Endometrial microvascular endothelial cells (primary cell): Measurements from ENCODE around the gene RLN3. TPM values are rescaled to one million over a fixed set of nuclear protein-coding genes. Genes with fewer than 3 reads are reported as not detected.
"Not testable (repeated sequence)": the region's sequence is repeated elsewhere in the genome, so short reads cannot be mapped to it uniquely, and the experiment has no call there.

Experiments used
- in situ Hi-C: cut with HindIII; loops from 2 replicates; pipeline ENCODE4 v1.10.0; 2017; ENCODE audit warnings: low sequenced_read_pairs, low pct_unique_long_range_greater_than_20kb; ENCODE audit errors: inconsistent ontology term
- total RNA-seq: library from RNA; depleted of rRNA; stranded (reverse); fragments of >200 nt; gene quantifications from one replicate; pipeline ENCODE4 v1.2.3, GENCODE V29; 2015; ENCODE audit errors: inconsistent ontology term

RLN3 gene
- total RNA-seq, 1 donor from 2014 or later: not detected

GRCh38 chr19:14012378-14012915, 15.5 kb upstream of the RLN3 start:
- in situ Hi-C loops: no loop called here

DNA sequence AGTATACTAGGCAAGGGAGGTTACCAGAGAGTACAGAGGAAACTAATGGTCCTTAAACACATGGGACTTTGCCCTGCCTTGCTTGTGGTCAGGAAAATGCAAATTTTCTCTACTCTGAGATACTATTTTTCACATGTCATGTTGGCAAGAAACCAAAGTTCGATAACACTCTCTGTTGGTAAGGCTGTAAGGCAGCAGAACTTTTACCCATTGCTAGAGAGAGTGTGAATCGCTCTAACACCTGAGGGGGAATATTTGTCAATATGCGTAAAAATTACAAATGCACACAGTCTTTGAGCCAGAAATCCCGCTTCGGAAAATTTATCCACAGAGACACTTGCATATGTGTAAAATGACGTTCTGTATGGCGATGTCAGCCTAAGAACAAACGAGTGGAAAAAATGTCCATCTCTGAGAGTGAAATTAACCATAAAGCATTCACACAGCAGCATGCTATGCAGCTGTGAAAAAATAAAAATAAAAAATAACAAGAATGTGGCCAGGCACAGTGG, 12.4 kb upstream of the RLN3 start:
- in situ Hi-C loops: no loop called here

GRCh38 chr19:14019100-14019499, 8.8 kb upstream of the RLN3 start:
- in situ Hi-C loops: no loop called here

- in situ Hi-C loops: not testable (repeated sequence)
Measured at GRCh38 chr19:14019739-14020138, 8.2 kb upstream of the RLN3 start.

DNA sequence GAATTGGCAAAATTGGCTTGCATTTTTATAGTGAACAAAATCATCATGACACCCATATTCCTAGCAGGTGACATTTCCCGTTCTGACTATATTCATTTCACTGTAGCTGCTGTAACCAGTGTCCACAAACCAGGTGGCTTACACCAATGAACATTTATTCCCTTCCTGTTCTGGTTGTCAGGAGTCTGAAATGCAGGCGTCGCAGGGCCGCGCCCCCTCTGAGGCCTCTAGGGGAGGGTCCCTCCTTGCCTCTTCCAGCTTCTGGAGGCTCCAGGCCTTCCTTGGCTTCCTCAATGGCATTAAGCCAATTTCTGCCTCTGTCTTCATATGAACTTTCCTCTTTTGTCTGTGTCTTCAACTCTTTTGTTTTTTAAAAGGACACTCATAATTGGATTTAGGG, 6.5 kb upstream of the RLN3 start:
- in situ Hi-C loops: no loop called here

DNA sequence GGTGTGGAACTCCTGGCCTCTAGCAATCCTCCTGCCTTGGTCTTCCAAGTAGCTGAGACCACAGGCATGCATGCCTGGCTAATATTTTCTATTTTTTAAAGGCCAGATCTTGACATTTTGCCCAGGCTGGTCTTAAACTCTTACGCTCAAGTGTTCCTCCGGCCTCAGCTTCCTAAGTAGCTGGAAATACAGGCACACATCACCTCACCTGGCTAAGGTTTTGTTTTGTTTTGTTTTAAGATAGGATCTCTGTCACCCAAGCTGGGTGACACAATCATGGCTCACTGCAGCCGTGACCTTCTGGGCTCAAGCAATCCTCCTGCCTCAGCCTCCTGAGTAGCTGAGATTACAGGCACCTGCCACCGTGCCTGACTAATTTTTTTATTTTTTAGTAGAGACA, 5.5 kb upstream of the RLN3 start:
- in situ Hi-C loops: no loop called here

GRCh38 chr19:14023404-14024235, 4.3 kb upstream of the RLN3 start:
- in situ Hi-C loops: no loop called here

DNA sequence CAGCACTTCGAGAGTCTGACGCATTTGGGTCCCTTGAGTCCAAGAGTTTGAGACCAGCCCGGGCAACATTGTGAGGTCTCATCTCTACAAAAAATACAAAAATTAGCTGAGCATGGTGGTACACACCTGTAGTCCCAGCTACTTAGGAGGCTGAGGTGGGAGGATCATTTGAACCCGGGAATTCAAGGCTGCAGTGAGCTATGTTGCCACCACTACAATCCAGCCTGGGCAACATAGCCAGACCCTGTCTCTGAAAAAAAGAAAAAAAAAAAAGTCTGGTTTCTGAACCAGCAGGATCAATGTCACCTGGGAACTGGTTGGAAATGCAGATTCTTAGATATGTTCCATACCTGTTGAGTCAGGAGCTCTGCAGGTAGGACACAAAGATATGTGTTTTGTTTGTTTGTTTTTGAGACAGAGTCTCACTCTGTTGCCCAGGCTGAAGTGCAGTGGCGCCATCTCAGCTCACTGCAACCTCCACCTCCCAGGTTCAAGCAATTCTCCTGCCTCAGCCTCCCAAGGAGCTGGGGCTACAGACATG, 1.2 kb upstream of the RLN3 start:
- in situ Hi-C loops: not testable (repeated sequence)

DNA sequence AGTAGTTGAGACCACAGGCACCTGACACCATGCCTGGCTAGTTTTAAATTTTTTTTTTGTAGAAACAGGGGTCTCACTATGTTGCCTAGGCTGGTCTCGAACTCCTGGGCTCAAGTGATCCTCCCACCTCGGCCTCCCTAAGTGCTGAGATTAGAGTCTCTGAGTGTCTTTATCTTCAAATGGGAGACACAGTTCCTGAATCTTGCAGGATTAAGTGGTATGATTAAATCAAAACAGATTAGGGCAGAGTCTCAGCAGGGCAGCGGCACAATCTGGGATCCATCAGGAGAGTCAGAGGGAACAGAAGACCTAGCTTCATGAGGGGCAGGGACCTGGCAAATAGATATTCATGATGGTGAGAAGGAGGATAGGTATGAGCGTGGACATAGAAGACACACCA, 953 bp downstream of the RLN3 start:
- in situ Hi-C loops: no loop called here

- in situ Hi-C loops: no loop called here
Measured at GRCh38 chr19:14030997-14031718, 3.2 kb downstream of the RLN3 start.

DNA sequence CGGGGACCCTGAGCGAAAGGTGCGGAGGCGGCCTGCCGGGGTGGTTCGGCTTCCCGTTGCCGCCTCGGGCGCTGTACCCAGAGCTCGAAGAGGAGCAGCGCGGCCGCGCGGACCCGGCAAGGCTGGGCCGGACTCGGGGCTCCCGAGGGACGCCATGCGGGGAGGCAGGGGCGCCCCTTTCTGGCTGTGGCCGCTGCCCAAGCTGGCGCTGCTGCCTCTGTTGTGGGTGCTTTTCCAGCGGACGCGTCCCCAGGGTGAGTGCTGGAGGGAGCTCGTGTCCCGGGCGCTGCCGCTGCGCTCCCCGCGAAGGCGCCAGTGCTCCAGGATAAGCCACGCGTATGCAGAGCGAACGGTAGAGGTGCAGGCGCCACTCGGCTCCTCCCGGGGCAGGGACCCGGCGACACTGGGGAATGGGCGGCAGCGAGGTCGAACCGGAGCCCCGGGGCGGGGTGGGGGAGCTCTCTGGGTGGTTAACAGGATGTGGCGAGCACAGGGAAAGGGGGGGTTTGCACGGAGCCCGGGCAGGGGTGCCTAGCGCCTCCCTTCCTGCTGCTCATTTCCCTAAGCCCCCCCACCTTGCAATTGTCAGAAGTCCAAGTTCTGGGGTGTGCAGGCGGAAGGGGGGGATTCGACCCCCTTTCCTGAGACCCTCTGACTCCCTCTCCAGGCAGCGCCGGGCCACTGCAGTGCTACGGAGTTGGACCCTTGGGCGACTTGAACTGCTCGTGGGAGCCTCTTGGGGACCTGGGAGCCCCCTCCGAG, 4.0 kb downstream of the RLN3 start, which contains the start of gene IL27RA:
TSS of gene IL27RA (plus strand) at position 44 of the 762 bp plus-strand sequence. CDS start at position 155, 111 bp downstream.
- in situ Hi-C loops: no loop called here

DNA sequence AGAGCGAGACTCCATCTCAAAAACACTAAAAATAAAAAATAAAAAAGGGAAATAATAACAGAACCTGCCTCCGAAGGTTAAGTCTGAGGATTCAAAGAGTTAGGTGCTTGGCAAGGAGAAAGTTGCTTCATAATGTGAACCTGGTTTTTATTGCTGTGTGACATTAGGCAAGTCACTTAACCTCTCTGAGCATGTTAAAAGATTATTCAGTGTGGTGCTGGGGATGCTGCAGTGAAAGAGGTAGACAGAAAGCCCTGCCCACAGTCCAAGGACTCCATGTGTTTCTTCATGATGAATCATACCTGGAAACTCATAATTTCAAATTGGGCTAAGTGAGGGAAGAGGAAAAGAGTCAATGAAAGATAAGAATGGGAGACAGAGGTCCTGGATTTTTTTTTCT, 6.0 kb downstream of the RLN3 start:
- in situ Hi-C loops: no loop called here

DNA sequence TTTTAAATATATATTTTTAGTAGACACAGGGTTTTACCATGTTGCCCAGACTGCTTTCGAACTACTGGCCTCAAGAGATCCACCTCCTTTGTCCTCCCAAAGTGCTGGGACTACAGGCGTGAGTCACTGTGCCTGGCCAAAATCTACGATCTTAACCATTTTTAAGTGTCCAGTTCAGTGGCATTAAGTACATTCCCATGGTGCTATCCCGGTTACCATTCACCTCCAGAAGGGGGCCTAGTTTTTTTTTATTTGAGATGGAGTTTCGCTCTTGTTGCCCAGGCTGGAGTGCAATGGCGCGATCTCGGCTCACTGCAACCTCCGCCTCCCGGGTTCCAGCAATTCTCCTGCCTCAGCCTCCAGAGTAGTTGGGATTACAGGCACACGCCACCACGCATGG, 7.2 kb downstream of the RLN3 start:
- in situ Hi-C loops: not testable (repeated sequence)

GRCh38 chr19:14035706-14036105, 7.8 kb downstream of the RLN3 start:
- in situ Hi-C loops: no loop called here

DNA sequence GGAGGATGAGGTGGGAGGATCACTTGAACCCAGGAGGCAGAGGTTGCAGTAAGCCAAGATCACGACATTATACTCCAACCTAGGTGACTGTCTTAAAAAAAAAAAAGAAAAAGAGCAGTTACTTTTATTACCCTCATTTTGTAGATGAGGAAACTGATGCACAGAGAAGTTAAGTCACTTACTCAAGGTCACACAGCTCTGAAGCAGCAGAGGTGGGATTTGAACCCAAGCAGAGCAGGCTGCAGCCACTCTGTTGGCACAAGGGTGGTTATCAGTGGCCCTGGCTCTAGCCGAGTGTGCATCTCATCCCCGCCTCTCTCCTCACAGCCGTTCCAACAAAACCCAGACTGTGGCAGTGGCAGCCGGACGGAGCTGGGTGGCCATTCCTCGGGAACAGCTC, 11.2 kb downstream of the RLN3 start:
- in situ Hi-C loops: no loop called here

DNA sequence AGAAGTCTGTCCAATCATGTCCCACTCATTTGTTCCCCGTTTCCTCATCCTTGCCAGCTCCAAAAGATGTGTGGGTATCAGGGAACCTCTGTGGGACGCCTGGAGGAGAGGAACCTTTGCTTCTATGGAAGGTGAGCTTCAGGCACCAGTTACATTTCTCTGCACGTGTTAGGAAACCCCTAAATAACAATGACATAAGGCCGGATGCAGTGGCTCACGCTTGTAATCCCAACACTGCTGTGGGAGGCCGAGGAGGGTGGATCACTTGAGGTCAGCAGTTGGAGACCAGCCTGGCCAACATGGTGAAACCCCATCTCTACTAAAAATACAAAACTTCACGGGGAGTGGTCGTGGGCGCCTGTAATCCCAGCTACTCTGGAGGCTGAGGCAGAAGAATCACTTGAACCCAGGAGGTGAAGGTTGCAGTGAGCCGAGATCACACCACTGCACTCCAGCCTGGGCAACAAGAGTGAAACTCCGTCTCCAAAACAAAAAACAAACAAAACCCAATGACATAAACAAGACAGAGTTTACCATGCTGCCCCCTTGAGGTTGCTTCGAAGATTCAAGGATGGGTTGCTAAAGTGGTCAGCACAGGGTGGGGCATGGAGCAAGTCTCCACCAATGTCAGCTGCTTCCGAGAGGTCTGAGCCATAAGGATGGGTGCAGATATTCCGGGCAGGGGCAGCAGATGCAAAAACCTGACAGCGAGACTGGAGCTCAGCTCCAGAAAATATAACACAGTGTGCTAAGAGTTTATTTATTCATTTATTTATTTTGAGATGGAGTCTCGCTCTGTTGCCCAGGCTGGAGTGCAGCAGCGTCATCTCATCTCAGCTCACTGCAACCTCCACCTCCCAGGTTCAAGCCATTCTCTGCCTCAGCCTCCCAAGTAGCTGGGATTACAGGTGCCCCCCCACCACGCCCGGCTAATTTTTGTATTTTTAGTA, 15.0 kb downstream of the RLN3 start:
- in situ Hi-C loops: not testable (repeated sequence)

DNA sequence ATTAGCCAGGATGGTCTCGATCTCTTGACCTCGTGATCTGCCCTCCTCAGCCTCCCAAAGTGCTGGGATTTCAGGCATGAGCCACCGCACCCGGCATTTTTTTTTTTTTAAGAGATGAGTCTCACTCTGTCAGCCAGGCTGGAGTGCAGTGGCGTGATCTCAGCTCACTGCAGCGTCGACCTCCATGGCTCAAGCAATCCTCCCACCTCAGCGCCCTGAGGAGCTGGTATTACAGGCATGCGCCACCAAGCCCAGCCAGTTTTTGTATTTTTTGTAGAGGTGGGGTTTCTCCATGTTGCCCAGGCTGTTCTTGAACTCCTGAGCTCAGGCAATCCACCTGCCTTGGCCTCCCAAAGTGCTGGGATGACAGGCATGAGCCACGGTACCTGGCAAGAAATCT, 19.9 kb downstream of the RLN3 start:
- in situ Hi-C loops: not testable (repeated sequence)
